C1 segment of cervical spinal cord (tissue), 14 donors: ENCODE results near the gene PDE10A.
A peak's percentile ranks its signal among the peaks of the same experiment; 100 is the strongest.

Experiments
- DNase-seq, 14 donors: peaks; one replicate each; lab custom pipeline; 2025; lab: John Stamatoyannopoulos, UW

PDE10A gene

GRCh38 chr6:165401092-165401491 lies 261.9 kb downstream of the PDE10A start:
- DNase-seq = no peak

DNA sequence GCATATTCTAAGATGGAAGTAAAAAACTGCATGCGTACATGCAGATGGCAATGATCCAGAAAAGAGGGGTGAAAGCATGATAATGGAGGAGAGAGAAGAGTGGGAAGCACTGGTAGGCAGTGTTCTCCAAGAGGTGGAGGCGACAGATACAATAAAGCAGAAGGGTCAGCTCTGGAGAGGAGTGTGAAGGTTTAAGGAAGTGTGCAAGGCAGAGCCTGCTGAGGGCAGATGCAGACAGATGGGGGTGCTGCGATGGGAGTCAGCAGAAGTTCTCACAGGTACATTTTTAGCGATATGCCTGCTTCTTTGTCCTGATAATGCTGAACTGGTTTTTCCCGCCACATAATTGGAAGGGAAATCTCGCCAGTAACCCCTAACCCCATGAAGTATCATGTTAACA lies 272.6 kb downstream of the PDE10A start:
- DNase-seq = no peak

DNA sequence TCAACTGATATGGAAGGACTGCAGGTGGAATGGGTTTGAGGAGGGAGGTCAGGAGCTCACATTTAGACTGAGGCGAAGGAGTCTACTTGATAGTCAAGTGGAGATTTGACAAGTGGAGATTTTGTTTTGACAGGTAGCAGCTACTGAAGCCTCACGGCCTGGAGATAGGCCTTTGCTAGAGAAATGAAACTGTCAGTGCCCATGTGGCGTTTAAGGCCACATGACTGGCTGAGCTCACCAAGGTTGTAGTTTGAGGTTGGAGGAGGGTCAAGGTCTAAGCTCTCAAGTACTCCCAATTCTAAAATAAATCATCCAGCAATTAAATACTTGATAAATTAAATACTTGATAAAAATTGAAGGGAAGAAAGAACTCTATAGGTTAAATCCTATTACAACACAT lies 273.5 kb downstream of the PDE10A start:
- no peak for DNase-seq

GRCh38 chr6:165383323-165383722 lies 279.7 kb downstream of the PDE10A start:
- no peak for DNase-seq

DNA sequence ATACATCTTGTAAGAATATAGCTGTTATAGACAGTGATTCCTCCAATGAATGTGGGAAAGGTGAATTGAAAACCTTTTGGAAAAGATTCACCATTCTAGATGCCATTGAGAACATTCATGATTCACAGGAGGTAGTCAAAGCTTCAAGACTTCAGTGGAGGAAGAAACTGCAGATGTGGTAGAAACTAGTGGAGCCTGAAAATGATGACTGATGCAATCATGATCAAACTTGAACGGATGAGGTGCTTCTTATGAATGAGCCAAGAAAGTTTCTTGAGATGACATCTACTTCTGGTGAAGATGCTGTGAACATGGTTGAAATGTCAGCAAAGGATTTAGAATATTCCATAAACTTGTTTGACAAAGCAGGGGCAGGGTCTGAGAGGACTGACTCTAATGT lies 286.9 kb downstream of the PDE10A start:
- no peak for DNase-seq

DNA sequence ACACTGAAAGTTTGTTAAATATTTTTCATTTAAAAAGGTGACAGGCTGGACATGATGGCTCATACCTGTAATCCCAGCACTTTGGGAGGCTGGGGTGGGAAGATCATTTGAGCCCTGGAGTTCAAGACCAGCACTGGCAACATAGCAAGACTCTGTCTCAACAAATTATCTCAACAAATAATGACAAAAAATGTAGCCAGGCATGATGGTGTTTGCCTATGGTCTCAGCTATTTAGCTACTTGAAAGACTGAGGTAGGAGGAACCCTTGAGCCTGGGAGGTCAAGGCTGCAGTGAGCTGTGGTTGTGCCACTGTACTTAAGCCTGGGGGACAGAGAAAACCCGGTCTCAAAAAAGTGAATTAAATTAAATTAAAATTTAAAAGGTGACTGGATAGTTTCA lies 297.7 kb downstream of the PDE10A start:
- no peak for DNase-seq

DNA sequence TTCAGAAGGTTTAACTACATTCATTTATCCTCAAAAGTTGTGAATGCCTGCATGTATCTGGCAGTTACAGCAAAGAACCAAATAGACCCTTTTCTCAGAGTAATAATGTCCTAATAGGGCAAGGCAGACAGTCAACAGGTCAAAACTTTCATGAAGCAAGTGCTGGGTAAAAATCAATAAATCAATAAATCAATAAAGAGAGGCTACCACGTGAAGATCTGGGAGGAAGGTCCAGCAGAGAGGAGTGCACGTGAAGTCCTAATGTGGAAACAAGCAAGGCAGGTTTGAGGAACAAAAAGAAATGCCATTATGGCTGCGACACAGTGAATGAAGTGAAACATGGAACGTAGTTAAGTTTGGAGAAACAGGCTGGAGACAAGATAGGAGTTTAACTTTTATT lies 317.3 kb downstream of the PDE10A start:
- DNase-seq = no peak

DNA sequence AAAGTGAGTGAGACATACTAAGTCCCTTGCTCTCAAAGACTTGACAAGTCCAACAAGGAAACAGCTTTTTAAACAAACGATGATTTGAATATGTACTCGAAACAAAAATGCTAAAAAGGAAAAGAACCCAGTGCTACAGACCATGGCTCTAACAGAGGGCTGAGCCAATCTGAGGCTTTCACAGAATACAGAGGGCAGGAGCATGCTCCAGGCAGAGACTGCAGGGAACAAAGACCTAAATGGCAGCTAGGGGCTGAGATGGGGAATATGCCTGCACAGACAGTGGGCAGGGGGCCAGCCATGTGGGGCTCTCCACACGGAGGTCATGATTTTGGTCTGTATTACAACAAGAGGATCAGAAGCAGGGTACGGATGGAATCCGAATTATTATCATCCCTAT lies 322.5 kb downstream of the PDE10A start:
- no peak for DNase-seq

- DNase-seq = no peak
These were observed 337.4 kb downstream of the PDE10A start for GRCh38 chr6:165325609-165326008.

DNA sequence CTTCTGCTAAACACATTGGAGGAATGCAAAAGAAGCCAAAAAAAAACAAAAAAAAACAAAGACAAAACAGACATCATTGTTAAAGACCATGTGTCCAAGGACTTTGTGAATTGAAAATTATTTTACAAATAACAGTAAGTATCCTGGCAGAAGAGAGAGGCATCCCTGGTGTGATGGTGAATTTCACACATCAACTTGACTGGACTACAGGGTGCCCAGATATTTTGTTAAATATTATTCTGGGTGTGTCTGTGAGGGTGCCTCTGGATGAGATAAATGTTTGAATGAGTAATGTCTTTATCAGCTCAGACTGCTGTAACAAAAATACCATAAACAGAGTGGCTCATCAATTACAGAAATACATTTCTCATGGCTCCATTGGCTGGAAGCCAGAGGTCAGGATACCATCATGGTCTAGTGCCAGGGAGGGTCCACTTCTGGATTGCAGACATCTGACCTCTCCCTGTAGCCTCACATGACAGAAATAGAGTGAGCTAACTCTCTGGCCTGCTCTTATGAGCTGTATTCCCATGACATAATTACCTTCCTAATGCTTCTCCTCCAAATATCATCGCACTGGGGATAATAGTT lies 341.4 kb downstream of the PDE10A start:
- DNase-seq = no peak

DNA sequence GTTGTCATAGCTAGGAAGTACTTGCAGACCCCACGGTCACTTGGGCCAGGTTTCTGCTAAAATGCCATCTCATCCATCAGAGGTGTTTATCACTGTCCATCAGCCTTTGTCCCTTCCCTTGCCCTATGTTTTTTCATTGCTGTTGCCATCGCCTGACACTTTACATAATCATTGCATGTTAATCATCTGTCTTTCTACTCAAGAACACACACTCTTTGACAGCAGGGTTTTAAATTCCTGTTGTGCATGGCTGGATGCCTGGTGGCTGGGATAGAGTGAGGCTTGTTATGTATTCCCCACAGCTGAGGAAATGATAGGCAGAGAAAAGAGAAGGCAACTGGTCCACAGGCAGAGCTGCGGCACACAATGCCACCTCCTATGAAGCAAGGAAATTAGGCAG lies 341.9 kb downstream of the PDE10A start:
- DNase-seq = no peak

DNA sequence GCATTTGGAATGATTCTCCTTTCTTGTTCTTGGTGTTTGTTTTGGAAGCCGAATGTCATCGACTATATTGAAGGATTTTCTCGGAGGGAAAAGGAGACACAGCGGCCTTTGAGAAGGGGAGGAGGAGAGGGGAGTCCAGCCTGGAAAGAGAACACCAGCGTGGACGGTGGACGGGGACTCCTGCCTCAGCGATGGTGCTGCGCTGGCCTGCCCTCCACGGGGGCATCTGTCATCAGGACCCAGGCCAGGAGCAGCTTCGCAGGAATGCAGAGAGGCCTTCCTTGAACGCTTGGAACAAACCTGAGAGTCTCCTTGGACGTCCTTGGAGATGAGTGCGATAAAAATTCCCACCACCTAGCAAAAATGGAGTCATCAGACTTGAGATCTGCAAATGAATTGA lies 345.3 kb downstream of the PDE10A start:
- no peak for DNase-seq

DNA sequence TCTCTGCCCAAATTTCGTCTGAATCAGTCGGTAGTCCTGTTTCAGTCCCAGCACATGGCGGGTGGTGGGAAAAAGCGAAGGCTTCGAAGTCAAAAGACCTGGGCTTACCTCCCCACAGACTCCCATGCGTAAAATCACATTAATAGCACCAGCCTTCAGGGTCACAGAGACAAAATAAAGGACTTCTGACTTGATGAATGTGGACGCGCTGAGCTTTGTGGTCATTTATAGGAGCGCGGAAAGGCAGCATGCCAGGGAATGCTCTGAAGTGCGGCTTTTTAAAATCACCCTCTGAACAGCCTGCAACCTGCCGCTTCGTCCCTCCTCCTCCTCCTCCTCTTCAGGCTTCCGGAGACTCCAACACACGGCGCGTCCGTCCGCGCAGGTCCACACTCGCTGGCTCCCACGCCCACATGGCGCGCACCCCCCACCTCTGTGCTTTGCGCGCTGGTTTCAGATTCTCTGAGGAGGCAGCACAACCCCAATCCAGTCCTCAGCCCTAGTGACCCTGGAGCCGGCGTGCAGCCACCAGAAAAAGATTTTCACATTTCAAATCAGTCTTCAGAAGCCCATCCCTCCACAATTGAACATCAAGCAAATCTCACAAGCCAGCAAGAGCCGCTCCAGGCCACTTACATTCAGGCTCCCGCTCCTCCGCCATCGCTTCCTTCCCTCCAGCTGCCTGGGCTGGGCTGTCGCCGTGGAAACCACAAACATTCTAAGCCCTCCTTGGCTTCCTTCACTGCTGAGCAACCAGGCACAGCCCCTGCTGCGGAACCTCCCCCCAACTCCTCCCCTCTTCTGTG lies 353.9 kb downstream of the PDE10A start, which contains the start of gene C6orf118:
C6orf118 (minus strand) TSS at position 680 of the 806 bp plus-strand sequence; CDS start at position 661, 19 bp downstream.
- DNase-seq = peak in 8 of 14 donors; percentile 2 to 44 (median 16)

GRCh38 chr6:165306955-165307354 lies 356.1 kb downstream of the PDE10A start:
- no peak for DNase-seq

- DNase-seq = no peak
These were observed 361.4 kb downstream of the PDE10A start for GRCh38 chr6:165301372-165302246.

DNA sequence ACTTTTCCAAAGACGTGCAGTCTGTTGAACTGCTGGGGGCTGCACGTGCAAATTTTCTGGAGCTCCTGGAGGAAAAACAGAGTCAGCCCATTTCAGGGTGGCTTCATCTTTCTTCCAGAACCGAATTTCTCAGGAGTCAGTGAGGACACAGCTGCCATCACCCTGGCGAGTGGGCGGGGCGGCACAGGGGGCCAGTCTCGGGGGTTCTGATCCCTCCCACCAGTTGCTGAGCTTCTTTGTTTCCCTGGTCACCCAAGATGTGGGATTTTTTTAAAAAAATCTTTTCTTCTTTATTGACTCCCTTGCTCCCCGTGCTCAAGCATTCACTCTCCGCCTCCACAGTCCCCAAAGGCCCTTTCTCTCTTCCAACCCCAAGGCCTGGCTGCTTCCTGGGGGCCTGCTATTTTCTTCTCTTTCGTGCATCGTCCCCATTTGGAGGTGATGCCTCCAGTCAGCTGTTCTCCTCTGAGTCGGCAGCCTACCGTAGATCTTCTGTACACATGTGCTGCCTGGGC lies 362.6 kb downstream of the PDE10A start:
- DNase-seq = no peak

DNA sequence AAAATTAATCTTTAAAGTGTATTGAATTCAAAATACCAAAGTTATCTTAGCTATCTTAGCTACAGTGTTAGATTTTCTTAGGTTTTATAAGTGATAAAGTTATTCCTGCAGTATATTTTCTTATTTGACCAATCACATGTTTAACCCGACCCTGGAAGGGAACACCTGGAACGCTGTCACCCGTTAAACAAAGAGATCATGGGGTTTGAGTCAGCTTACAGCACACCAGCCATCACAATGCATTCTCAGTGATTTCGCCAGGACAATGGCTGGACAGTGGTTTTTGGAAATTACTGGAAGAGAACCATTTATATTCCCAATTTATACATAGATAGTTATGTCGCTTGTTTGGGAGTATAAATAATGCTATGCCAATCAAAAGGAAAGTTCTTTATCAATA lies 364.2 kb downstream of the PDE10A start:
- no peak for DNase-seq

DNA sequence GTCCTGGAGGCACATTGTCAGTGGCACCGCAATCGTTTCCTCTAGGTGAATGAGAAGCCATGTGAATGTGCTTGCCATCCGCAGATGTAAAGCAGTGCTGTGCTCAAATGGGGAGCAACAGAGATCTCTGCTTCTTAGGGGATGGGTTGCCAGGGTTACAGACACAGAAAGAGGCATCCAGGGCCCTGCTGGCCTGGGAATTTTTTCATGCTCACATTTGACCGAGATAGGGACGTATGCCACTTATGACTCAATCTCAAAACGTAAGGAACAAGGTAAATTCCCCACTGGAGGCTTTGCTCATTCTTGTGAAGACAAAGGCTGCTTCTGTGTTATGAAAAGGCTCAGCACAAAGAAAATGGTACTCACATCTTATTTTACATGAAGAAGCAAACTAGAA lies 364.6 kb downstream of the PDE10A start:
- DNase-seq = no peak

GRCh38 chr6:165292657-165293056 lies 370.4 kb downstream of the PDE10A start:
- no peak for DNase-seq
